HG03280 (cell line): ENCODE results near the gene KLHL33.

ENCODE experiments used
- ATAC-seq: cut with Tn5 transposase; IDR thresholded peaks from one replicate; pipeline ENCODE4 v1.9.1; 2021; ENCODE audit warnings: mild to moderate bottlenecking, moderate library complexity; ENCODE audit not compliant: unreplicated experiment

The KLHL33 gene

DNA sequence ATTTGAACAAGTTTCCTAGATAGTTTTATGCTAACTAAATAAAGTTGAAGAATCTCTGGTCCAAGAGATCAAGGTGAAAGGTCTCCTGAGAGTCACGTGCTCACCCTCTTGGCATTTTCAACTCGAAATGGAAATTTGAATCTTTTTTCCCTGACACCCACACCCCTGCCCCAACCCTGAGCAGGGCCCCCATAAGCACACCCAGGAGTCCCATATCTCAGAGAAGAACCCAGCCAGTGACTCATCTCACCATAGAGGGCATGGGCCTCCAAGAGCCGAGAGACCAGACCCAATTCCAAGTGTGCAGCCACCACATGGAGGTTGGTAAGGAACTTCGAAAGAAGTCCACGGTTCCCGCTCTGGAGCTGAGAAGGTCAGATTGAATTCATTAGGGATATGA lies 55.3 kb downstream of the KLHL33 start:
- ATAC-seq, result no peak

DNA sequence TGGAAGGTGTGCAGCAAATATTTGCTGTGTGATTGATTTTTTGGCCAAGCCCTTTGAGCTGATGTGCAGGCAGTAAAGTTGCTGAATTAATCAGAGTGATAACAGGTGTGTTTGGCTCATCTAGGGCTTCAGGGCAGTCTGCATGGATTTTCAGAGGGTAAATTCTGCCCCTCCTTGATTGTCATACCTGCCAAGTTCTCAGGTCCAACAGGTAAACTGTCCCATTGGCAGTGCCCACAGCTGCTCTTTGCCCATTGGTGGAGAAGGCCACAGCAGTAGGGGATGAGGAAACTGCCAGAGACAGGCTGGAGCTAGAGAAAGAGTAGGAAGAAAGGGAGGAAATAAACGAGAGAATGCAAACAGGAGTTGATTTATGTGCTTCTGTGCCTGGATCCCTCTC lies 56.2 kb downstream of the KLHL33 start:
- ATAC-seq, result no peak

DNA sequence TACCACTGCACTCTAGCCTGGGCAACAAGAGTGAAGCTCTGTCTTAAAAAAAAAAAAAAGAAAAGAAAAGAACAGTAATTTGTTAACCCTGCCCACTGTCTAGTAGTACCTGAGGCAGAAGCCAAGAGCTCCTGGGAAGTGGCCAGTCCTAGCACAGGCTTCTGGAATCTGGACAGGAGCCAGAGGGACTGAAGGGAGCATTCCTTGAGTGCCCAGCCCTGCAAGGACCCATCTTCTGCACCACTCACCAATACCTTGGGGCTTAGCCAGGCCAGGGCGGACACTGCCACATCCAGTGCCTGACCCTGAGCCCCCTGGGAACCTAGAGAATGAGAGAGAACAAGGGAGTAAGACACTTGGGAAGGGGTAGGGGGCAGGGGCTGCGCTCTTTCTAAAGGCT lies 58.8 kb downstream of the KLHL33 start:
- no peak for ATAC-seq

DNA sequence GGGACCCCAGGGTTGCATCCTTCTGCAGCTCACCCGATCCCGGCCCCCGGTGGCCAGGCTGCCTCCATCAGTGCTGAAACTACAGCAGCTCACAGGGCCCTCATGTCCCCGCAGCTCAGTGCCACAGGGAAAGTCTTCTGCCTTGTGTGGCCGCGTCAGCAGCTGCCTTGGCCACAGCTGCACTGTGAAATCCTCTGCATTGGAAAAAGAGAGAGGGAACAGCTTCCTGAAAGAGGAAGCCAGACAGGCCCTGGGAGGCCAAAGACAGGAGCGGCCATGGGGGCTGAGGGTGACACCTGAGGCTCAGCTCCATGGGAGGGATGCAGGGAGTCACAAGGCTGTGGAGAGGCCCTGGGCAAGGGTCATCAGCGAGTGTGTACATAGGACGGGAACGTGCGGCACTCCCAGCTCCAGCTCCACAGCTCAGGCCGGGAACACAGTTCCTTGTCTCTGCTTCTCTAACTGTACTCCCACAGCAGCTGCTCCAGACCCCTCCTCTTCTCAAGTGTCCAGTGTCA lies 59.8 kb downstream of the KLHL33 start:
- no peak for ATAC-seq
